ENCODE measurements around the gene STEAP1B. TPM values are rescaled to one million over a fixed set of nuclear protein-coding genes. Genes with fewer than 3 reads are reported as not detected.

Gene STEAP1B
- total RNA-seq, 1 experiment from 2014 or later, result 22.7 TPM

GRCh38 chr7:22378199-22378980 lies 121.6 kb downstream of the STEAP1B start:
- Histone ChIP-seq H3K4me3 (ENCODE audit: insufficient read depth, low read depth, low read length) (no peak overlapping the region), H3K36me3 (replicated peaks; ENCODE audit: control insufficient read depth, insufficient read depth, low read length) (no peaks in the 10 kb centered on the region), H3K27me3 (ENCODE audit: control insufficient read depth, insufficient read depth, low read length) (no peaks in the 10 kb centered on the region)
- DNase-seq, result no peak

GRCh38 chr7:22377703-22378102 lies 122.3 kb downstream of the STEAP1B start:
- H3K27me3 ChIP-seq (ENCODE audit: control insufficient read depth, insufficient read depth, low read length), result no peaks in the 10 kb centered on the region
- DNase-seq, result no peak
- no peaks in the 10 kb centered on the region for H3K36me3 ChIP-seq (replicated peaks; ENCODE audit: control insufficient read depth, insufficient read depth, low read length)

GRCh38 chr7:22375359-22376048 lies 124.5 kb downstream of the STEAP1B start:
- Histone ChIP-seq H3K4me3 (ENCODE audit: insufficient read depth, low read depth, low read length) (no peak overlapping the region), H3K27me3 (ENCODE audit: control insufficient read depth, insufficient read depth, low read length) (no peaks in the 10 kb centered on the region), H3K36me3 (replicated peaks; ENCODE audit: control insufficient read depth, insufficient read depth, low read length) (no peaks in the 10 kb centered on the region)
- DNase-seq, result no peak

More at GRCh38 chr7:22377703-22378102, 122.3 kb downstream of the STEAP1B start:
- no peak overlapping the region for H3K4me3 ChIP-seq (ENCODE audit: insufficient read depth, low read depth, low read length)

- no peaks in the 10 kb centered on the region for H3K36me3 ChIP-seq (replicated peaks; ENCODE audit: control insufficient read depth, insufficient read depth, low read length)
- no peaks in the 10 kb centered on the region for H3K27me3 ChIP-seq (ENCODE audit: control insufficient read depth, insufficient read depth, low read length)
- no peak overlapping the region for H3K4me3 ChIP-seq (ENCODE audit: insufficient read depth, low read depth, low read length)
- no peak for DNase-seq
Observed at GRCh38 chr7:22373911-22374310, 126.1 kb downstream of the STEAP1B start.

GRCh38 chr7:22373388-22373787 lies 126.6 kb downstream of the STEAP1B start:
- no peaks in the 10 kb centered on the region for H3K36me3 ChIP-seq (replicated peaks; ENCODE audit: control insufficient read depth, insufficient read depth, low read length)
- H3K27me3 ChIP-seq (ENCODE audit: control insufficient read depth, insufficient read depth, low read length), result no peaks in the 10 kb centered on the region
- H3K4me3 ChIP-seq (ENCODE audit: insufficient read depth, low read depth, low read length), result no peak overlapping the region
- DNase-seq, result no peak

GRCh38 chr7:22372863-22373262 lies 127.1 kb downstream of the STEAP1B start:
- Histone ChIP-seq H3K4me3 (ENCODE audit: insufficient read depth, low read depth, low read length) (no peak overlapping the region), H3K27me3 (ENCODE audit: control insufficient read depth, insufficient read depth, low read length) (no peaks in the 10 kb centered on the region), H3K36me3 (replicated peaks; ENCODE audit: control insufficient read depth, insufficient read depth, low read length) (no peaks in the 10 kb centered on the region)
- DNase-seq, result no peak

- Histone ChIP-seq H3K27me3 (ENCODE audit: control insufficient read depth, insufficient read depth, low read length) (no peaks in the 10 kb centered on the region), H3K36me3 (replicated peaks; ENCODE audit: control insufficient read depth, insufficient read depth, low read length) (no peaks in the 10 kb centered on the region), H3K4me3 (ENCODE audit: insufficient read depth, low read depth, low read length) (no peak overlapping the region)
- no peak for DNase-seq
Observed at GRCh38 chr7:22371878-22372277, 128.1 kb downstream of the STEAP1B start.

Other genes with a start within 250 kb of the STEAP1B start
- gene RAPGEF5, start 143.0 kb downstream of the STEAP1B start, total RNA-seq (2014; rRNA removed; shearing (Covaris generic)), result 4.2 and 5.5 TPM in 2 replicates
- gene IL6, start 227.0 kb upstream of the STEAP1B start, total RNA-seq (2014; rRNA removed; shearing (Covaris generic)), result 0.22 and 0.69 TPM in 2 replicates

All from H7 (cell line).